IPS-NIHi7 (cell line): Measurements from ENCODE around the gene ASB8.
A peak's percentile ranks its signal among the peaks of the same experiment; 100 is the strongest.
"Not testable (repeated sequence)": the region's sequence is repeated elsewhere in the genome, so short reads cannot be mapped to it uniquely, and the experiment has no call there.

Experiments used
- DNase-seq: peaks from one replicate; pipeline ENCODE4 v3.0.0; 2012; ENCODE audit warnings: mixed read lengths; ENCODE audit errors: extremely low spot score

The ASB8 gene

DNA sequence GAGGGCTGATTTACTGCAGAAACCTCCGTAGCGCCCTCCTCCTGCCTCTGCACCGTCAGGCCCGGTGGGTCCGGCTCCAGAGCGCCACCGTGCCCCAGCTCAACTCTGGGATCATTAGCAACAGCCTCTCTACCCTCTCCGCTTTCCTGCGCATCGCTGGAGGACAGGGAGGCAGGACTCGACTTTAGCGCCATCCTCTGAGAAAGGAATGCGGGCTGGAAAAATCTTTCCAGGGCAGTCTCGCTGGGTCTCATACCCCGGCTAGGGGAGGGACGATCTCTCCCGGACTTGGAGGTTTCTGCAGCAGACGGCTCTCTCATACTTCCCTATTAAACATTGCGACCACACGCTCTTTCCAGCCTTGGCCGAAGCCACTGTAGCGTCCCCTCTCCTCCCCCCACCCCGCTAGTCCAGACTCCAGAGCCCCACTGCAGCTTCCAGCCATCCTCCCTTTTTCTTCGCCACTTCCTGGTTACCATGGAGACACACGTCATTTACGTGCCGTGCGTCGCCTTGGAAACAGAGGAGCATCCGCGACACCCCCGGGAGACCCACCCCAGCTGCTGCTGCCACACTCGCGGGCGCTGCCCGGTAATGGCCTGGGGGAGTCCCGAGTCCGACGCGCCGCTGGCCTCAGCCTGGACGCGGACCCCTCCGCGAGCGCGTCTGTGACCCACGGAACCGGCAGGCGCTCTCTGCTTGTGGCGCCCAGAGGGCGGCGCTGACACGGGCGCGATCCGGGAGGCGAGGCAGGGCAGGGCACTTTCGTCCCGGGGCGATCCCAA, 26.0 kb upstream of the ASB8 start, which contains the start of gene CCDC184:
TSS of gene CCDC184 (plus strand) at position 554 of the 785 bp plus-strand sequence. CDS start 479 bp downstream, outside the sequence.
- peak; percentile 77 for DNase-seq

DNA sequence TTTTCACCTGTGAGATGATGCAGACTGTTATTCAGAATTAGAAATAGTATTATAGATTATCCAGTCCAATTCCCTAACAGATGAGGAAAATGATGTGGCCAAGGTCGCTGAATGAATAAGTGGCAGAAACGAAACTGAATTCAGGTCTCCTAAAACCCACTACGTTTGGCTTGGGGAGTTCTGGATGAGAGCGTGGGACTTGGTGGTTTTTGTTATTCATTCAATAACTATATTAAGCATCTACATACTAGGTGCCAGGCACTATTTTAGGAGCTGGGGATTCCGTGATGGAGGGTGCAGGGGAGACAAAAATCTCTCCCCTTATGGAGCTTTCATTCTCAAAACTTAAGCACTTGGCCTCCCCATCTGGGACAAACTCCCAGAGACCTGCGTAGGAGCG, 25.3 kb upstream of the ASB8 start:
- DNase-seq: no peak

DNA sequence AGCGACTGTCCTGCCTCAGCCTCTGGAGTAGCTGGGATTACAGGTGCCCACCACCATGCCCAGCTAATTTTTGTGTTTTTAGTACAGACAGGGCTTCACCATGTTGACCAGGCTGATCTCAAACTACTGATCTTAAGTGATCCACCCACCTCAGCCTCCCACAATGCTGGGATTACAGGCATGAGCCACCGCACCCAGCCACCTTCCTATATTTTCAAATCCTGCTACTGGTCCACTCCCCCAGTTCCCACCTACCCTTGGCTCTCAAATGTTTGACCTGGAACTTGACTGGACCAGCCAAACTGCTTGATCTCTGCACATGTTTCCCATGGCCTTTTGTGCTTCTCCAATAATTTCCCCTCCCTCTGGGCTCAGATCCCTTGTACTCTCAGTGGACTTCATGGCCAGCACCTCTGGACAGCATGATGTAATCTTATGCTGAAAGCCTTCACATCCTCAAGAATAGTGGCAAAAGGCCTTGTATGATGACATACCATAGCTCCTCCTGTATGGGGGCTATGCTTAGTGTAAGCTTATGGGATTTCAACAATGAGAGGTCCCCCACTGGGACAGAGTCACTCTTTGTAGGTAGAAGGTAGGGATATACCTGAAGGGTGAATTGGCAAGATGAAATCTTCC, 23.7 kb upstream of the ASB8 start:
- DNase-seq: no peak

DNA sequence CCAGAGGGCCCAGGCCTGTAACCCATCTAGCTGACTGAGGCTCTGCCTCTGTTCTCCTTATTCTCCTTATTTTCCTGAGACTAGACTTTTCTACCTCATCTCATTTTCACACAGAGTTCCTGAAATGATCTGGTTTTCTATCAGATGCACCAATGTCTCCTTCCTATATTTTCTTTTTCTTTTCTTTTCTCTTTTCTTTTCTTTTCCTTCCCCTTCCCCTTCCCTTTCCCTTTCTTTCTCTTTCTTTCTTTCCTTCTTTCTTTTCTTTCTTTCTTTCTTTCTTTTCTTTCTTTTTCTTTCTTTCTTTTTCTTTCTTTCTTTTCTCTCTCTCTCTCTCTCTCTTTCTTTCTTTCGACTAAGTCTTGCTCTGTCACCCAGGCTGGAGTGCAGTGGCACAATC, 23.1 kb upstream of the ASB8 start:
- no peak for DNase-seq

DNA sequence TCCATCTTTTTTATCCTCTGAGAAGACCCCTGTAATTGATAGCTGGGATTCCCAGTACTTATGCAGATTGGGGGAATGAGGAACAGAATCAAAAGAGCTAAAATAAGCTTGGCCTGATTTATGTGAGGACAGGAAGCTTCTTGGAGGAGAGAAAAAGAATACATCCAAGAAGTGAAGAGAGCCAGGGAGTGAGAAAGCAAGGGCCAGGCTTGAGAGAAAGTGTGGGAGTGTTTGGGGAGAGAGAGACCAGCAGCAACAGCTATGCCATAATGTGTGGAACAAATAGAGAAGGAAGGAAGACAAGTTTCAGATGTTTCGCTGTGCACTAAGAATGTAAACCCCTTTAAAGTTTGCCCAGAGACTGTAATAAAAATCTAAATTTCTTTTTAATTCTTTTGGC, 22.2 kb upstream of the ASB8 start:
- no peak for DNase-seq

DNA sequence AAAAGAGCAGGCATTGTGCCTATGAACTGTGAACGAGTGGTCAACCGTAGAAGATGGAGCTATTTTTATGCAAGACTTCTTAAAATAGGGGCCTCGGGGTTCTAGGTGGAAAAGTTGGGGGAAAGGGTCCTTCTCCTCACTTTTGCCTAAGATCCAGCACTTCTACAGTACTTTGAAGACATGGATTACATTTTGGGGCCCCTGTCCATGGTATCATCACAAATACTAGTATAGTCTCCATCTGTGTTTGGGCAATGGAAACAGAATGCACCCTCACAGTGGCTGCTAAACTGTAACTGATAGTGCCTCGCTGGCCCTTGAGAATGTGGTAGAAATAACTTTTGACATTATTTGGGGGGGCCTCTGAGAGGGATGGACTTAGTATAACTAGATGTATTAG, 20.7 kb upstream of the ASB8 start:
- DNase-seq: no peak

DNA sequence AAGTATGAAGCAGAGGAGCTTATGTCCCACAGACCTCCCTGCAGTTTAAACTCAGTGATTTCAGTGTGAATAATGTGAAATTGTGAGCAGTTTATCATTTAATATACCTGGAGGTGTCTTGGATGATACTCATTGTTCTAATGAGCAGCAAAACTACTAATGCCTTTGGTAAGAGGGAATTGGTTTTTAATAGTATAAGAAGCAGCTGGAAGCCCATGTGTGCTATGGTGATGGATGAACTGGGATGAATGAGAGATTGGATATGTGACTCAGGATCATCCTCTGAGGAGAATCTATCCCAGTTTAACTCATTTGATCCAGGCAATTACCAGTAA, 19.1 kb upstream of the ASB8 start:
- no peak for DNase-seq

DNA sequence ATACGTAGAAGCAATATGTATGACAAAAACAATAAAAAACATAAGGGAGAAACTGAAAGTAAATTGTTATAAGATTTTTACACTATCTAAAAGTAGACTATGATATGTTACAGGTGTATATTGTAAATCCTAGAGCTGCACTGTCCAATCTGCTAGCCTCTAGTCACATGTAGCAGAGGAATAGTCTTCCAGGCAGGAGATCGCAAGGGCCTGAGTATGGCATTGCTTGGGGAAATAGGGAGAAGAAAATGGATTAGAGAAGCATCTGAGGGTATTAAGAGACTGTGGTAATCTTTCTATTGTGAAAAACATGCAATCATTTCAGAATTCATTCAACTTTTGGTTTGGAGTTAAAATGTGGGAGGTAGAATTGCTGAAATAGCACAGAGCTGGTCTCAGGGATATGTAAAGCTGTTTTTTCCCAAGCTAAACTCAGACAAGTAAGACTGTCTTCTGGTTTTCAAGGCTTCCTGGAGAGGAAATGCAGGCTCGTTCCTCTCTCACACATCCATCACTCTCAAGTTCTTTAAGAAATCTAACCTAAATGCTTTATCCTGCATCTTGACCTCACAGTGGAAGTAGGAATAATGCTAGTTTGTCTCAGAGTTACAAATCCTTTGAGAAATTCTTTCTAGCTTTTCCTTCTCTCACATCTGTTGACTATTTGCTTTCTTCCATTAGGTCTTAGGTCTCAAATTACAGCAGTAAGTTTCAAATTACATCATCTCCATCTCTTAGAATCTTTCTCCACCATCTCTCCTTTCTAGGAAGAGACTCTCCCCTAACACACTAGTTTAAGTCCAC, 18.5 kb upstream of the ASB8 start:
- DNase-seq: no peak

DNA sequence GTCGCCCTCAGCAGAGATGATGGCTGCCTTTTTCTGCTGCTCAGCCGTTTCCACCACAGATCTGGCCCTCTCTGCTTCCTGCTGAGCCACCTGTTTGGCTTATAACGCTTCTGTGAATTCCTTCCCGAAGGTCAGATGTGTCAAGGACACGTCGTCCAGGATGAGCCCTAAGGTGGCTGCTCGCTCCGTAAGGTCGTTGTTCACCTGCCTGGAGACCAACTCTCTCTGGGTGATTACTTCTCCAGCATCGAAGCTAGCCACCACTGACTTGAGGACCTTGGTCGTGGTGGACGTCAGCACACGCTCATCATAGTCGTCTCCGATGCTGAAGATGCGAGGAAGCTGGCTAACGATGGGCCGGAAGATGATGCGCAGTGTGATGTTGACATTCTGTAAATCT, 11.7 kb upstream of the ASB8 start:
- no peak for DNase-seq

DNA sequence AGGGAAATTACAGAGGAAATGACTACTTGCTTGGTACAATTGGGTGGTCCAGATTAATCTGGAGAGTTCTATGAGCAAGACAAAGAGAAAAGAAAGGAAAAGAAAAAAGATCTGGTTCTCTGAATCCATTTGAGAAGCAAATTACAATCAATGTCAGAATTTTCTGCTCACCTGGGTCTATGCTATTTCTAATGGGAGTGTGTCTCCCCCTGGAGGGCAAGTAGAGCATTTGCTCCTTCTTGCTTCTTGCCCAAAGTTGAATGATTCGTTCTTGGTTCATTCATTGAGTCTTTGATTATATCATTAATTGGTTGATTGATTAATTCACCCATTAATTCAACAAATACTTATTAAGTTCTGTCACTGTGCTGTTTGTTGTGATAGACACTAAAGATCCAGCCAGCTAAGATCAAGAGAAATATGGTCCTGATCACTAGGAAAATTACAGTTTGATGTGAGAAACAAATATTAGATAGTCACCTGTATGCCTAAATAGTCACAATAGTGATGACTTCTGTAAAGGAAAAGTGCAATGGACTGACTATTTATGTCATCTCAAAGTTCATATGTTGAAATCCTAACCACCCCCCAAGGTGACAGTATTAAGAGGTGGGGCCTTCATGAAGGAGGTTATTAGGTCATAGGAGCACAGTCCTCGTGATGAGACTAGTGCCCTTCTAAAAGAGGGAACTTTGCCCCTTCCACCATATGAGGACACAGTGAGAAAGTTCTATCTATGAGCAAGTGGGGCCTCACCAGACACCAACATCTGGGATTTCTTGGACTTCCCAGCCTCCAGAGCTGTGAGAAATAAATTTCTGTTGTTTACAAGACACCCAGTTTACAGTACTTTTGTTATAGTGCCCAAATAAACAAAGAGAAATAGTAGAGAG, 8.0 kb upstream of the ASB8 start:
- peak; percentile 53 for DNase-seq

DNA sequence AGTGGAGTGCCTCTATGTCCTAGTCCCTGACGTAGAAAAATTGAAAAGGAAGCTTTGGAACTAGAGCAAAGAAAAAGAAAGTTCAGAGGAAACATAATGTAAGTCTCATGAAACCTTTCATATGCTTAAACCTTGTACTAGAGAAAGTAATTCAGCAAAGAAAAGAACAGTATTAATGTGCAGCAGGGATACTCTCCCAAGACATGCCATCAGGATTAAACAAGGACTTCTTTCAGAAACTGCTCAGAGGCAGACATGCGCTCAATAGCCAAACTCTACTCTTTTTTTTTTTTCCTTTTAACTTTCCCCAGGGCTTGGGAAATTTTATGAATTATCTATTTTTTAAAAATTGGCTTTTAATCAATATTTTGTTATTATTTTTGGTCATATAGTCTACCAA, 7.1 kb upstream of the ASB8 start:
- no peak for DNase-seq

DNA sequence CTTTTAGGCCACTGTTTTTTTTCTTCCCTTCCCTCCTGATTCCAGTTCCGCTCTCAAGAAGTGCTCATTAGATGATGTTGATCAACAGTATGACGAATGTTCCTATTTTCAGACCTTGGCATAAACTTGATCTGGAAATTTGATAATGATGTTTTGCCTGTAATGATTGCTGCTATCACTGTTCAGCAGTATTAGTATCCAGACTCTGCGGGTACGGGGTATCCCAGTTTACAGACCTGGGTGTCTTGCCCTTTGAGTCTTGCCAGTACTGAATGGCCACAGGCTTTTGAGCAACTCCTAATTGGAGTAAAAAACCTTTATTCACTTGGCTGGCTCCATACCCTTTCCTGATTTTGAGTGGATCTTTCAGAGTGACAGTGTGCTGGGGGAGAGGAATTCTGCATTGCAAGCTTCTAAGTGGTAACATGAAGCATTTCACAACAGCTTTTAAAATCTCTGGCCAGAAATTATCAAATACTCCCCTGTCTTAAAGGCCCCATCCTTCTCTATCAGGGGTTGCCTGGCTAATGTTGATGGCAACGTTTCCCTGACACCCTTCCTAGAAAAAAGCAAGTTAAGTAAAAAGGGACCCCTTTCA, 5.9 kb upstream of the ASB8 start:
- no peak for DNase-seq

DNA sequence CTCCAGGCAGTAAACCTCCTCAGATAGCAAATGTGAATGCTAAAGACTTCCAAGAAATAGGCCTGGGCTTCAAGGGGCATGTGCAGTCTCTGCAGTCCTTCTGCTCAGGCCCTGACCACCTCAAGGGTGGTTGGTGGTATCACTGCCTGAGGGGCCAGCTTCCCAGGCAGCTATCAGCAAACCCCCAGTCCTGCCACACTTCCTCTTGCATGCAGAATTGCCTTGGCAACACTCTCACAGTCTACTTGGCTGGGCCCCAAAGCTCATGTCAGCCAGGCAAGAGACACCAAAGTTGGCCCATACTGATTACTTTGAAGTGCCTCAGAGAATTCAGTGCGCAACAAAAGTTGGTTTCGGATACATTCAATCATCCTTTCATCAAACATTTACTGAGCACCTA, 3.5 kb upstream of the ASB8 start:
- no peak for DNase-seq

DNA sequence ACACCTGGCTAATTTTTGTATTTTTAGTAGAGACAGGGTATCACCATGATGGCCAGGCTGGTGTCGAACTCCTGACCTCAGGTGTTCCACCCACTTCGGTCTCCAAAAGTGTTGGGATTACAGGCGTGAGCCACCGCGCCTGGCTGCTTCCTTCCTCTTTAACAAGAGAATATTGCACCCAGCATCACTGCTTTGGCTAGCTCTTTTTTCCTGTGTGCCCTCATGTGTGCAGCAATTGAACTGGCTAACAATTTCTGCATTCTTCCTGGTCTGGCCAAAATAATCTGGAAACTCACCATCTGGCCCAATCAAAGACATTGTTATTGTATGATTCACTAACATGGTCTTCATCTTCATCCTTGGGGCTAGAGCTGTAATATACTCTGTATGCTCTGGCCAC, 2.7 kb upstream of the ASB8 start:
- DNase-seq: no peak

DNA sequence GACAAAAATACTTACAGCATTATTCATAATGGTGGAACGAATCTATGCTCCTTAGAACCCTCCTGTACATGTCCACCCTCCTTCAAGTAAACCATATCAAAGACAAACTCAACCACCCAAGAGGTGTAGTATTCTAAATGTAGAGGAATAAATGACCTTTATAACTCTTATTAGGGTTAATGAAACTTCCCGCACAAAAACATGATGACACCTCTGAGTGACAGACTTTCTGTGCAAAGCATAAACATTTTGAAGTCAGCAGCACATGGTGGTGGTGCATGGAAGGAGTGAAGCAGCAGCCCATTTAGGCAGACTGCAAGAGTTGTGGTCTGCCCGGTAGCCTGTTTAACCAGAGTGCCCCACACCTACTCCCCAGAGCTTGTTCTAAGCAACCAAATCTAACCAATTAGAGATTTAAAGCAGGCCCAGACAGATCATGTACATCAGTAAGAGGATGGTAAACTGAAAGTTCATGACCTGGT, 615 bp upstream of the ASB8 start:
- DNase-seq: no peak

DNA sequence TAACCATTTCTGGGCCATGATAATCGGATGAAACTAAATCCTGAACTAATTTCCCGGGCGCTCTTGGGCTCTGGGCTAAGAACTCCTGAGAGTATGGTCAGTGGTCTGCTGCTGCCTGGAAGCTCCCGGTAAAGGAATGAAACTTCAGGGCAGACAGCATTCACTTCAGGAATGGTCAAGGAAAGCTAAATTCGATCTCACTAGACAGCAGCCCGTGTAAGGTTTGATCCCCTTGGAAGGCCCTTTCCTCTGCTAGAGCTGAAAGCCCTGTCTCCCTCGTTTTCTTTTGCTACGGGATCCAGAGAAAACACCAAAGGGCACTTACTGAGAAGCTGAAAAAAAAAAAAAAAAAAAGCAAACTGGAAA, 680 bp downstream of the ASB8 start:
- peak; percentile 14 for DNase-seq

DNA sequence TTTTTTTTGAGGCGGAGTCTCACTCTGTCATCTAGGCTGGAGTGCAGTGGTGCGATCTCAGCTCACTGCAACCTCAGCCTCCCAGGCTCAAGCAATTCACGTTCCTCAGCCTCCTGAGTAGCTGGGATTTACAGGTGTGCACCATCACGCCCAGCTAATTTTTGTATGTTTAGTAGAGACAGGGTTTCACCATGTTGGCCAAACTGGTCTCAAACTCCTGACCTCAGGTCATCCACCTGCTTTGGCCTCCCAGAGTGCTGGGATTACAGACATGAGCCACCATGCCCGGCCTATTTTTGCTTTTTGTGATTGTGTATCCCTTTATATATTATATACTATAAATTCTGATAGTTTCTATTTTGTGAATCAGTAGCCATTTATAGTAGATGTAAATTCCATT, 1.5 kb downstream of the ASB8 start:
- not testable (repeated sequence) for DNase-seq

DNA sequence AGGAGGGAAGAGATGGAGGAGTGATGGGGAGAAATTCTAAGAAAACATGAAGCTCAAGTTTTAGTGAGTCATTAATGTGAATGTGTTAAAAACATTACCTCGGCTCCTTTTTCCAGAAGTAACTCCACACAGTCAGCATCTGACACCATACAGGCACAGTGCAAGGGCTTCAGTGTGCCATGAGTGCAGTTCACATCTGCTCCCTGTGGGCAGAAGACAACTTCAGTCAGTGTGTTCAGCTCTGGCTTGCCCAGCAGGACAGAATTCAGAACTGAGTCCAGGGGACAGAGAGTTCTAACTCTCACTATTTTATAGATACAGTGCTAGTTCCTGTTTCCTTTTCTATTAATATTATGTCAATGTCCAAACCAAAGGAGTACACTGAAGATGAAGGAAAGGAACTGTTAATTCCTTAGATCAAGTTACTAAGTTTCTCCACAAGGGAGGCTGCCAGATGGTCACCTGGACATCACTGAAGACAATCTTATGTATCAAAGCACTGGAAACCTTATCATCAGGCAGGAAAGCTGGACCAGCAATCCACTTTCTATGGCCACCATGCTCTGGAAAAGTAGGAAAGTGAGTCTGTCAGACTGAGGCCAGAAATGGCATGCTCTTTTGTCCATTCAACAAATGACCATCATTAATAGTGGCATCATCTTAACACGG, 6.1 kb downstream of the ASB8 start:
- no peak for DNase-seq

DNA sequence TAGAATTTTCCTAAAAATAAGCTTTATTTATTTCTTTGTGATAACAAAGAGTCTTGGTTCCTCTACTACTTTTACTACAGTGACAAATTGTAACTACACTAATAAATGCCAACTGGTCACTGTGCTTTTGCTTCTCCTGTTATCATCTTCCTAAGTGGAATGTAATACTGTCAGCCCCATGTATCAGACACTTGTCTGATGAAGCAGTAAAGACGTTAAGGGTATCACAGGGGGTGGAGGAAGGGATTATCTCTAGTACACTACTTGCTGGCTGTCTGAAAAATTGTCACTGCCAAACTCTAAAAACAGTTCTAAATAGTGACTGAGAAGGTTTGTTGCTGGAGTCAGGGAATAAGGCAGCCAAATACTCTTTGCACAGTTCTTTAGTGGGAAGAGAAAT, 11.3 kb downstream of the ASB8 start:
- DNase-seq: no peak

DNA sequence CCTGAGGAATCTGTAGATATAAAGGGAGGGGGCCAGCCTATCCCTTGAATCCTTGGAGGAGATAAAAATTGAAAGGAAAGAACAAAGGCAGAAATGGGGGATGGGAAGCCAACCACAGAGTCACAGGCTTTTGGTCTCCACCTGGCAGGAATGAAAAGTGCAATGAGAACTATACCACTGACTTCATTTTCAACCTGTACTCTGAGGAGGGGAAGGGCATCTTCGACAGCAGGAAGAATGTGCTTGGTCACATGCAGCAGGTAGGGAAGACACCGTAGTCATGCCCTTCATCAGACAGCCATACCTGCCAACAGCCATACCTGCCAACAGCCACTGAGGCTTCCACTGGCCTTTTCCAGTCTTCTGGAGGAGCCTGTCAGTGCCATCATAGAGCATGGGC, 13.4 kb downstream of the ASB8 start:
- peak; percentile 18 for DNase-seq
